ENCODE measurements around the gene STRBP.

STRBP gene

DNA sequence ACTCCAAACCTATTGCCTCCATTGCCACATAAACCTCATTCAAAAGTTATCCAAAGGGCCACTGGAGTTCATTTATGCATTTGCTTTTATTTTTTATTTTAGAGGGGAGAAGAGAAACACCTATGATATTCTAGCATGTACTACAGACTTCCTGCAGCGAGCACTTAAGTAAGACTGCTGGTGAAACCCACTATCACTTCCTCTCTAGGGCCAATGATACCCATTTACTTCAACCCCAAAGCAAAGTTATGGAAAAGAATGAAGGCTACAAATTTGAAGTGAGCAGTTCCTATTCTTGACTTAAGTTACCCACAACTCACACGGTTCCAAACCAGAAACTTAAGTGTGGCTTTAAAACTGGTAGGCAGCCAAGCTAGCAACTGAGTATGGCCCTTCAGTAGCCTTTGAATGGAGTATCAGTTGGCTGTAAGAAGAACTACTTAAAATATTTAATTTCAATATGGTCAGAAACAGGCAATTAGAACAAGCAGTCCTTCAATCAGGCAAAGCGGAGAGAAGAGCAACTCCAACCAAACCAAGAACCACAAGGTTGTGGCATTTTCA lies 140.8 kb downstream of the STRBP start:
- no peak for DNase-seq

DNA sequence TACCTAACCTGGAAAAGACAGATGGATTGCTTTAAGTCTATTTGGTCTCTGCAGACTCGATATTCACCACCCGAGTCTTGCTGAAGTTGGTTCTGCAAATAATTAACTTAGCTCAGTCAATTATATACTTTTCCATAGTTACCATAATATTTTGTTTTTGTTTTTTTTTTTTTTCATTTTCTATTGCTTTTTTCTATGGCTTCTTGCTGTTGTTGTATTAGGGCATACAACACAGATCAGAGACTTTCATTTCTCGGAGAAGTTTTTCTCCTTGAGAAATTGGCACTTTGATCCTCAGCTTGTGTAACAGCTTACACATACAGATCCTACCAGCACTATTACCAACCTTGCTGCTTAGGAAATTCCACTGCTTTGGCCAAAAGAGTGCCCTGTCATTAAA lies 146.9 kb downstream of the STRBP start:
- no peak for DNase-seq

DNA sequence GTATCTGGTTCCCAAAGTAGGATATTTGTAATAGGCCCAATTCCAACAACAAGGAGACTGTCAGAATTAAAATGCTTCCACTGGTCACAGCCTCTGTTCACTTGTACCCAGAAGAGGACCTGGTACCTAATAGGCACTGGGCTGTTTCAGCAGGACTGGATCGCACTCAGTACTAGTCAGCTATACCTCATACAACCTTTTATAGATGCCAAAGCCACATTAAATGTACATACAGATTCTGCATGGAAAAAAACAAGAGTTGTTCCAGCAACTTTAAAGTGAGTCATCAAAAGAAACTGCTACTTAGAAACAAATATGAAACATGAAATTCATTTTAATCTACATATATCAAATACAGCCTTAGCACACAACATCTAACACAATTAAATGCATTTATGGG lies 147.4 kb downstream of the STRBP start:
- DNase-seq = no peak

DNA sequence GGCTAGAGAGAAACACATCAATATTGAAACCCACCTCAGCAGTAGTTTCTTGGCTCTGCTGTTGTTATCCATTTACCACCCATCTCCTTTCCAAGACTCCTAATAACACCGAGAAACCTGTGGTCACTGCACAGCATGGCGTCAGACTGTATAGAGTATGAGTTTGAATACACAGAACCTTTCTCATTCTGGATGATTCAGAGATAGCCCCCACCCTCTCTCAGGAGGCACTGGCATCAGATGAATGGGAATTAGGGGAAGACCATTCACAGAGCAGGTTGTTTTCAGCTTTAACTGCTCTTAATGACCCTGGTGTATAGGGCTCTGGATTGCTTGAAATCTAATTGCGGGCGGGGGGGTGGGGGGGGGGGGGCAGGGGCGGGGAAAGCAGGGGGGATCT lies 148.3 kb downstream of the STRBP start:
- no peak for DNase-seq

DNA sequence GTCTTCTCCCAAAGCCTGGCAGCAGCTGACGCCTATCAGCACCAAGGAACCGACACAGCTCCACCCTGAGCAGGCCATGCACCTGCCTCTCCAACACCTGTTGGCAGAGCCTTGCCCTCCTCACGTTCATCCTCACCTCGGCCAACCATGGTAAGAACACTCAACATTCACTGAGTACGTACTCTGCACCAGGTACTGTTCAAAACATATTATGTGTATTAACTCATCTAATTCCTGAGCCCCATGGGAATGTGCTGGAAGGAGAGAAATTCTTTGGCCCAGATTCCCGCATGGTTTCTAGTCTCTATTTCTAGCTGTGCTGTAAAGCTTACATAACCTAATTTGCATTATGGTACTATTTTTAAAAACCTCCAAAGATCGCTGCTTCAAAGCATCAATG lies 148.8 kb downstream of the STRBP start:
- DNase-seq = no peak

DNA sequence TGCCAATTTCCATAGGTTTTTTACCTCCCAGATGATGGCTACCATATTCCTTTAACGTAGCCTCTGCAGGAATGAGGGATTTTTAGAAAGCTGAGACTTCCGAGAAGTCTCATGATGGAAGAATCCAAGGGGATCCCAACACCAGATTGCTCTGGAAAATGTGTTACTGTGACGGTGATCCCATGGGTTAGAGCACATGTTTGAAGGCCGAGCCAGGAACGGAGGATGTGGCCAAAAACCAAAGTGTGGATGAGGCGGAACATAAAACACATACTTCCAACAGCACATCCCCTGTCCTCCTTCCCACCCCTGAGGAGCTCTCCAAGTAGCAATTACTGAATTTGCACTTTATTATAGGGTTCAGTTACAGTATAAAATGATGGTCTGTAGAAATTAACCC lies 152.3 kb downstream of the STRBP start:
- DNase-seq = no peak

DNA sequence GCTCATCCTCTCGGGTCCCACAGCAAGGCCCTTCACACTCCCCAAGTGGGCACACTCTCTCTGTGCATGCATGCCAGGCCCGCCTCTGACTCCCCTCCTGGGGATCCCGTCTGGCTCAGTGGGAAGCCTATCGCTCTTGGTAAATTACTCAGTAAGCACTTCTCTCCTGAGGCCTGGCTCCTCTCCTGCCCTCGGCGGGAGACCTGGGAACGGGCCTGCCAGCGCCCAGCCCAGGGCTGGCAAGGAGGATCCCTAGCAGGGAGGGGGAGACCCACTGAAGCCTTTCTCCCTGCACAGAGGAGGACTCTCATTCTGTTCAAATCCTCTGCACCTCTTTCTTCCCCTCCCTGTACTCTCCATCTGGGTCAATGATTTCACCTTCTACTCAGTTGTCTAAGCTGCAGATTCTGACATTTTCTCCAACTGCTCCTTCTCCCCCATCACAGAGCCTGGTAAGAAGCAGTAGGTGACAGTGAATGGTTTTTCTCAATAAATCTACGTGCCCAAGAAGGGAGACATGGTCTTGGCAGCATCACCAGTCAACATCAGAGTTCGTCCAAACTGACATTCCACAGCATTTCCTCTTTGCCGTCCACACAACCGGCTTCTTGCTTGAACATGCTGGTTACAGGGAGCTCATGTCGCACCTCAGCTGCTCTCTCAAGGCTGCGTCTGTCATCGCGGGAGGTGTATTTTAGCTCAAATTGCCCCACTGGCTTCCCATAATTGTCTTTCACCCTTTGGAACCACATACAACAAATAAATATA lies 153.1 kb downstream of the STRBP start:
- no peak for DNase-seq

DNA sequence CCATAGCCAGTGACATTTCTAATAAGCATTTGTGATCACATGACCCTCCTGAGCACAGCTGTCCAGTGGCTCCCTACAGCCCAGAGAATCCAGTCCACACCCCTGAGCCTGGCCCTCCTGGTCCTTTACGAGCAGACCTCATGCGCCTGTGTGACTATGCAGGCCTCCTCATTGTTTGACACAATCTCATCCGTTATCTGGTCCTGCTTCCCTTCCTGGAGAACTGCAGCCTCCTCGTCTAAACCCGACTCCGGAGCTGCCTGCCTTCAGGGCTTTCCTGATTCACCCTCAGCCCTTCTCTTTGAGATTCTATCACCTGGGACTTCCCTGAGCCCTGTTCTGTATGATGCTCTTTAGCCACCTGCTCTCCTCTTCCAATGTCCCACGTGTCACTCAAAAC lies 155.2 kb downstream of the STRBP start:
- DNase-seq = no peak

DNA sequence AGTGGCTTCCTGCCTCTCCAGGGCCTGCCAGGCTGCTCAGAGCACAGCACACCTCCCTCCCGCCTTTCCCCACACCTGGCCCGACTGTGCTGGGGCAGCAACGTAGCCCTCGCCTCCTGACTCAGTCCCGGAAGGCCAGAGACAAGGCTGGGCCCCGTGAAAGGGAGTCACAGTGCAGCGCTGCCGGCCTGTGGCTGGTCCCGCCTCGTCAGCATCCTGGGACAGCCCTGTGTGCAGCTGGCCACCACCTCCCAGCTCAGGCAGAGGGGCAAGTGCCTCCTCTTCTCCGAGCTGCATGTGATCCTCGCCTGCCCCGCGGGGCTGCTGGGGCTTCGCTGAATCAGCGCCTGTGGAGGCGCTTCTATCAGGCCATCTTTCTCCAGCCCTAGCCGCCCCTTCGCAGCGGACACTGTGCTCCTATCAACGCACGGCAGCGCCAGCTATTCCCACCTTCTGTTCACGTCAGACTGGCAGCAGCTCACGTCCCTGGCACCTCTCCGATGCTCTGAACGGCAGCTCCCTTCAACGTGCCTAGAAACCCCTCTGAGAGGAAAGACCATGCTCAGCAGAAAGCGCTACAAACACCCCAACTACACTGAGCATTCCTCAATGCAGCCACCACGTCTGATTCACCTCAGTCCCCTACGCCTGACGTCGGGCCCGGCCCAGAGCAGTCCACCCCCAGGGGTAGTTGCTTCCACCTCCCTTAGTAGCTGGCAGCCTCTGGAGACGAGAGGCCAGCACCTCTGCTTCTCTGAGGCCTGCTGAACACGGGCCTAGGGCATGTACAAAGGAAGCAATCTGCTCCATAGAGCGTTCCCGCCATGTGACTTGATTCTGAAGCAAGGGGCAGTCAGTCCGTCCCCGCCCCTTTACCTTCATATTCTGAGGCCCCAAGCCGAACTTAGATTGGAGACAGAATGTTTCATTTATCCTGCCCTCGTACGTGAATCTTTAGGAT lies 156.1 kb downstream of the STRBP start:
- no peak for DNase-seq

DNA sequence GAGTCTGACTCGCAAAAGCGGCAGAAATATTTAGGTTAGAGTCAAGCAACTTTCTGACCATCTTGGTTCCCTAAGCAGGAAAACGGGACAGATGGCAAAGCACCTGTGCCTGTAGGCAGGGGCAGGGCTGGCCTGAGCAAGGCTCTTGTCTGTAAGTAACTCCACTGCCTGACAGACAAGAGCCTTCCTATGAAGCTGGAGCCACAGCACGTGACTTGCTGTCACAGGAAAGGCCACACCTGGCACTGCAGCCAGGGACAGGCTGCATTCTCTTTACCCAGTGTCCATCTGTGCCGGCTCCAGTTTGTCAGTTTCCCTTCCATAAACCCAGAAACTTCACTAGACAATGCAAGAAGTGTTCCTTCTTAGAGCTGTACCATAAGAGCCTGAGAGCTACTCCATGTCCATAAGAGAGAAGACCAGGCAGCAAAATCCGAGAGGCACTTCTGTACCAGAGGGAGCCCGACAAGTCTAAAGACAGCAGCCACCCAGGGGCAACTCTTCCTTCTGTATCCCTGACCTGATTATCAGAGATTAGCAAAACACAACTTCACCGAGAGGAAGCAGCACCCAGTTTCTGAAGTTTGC lies 156.9 kb downstream of the STRBP start:
- no peak for DNase-seq

DNA sequence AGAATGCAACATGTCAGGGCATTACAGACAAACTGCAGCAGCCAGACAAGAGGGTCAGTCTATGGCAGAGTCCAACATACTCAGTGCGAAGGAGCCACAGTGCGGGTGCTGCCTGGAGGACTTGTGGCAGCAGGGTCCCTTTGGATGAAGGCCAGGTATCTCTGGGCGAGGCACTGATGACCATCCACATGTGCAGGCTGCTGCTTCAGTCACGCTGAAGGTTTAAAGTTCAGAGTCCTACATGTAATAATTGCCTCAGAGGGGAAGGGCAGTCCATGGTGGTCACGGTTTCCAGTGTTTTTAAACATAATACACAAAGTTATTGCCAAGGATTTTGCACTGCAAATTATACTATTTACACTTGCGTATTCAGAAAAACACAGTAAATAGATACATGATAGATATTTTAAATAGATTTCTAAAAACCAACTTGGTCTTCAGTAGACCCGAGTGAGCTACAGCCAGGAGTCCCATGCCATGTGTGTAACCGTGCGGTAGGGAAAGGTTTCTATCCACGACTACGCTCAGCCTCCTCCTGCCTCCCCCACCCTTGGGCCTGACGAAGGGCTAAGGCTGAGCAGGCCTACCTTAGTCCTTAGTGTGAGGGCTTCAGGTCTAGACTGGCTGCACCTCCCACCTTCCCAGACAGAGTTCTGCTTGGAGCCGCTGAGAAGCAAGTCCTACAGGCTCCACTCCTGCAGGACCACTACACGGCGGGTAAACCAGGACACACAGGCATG lies 158.7 kb downstream of the STRBP start:
- no peak for DNase-seq

DNA sequence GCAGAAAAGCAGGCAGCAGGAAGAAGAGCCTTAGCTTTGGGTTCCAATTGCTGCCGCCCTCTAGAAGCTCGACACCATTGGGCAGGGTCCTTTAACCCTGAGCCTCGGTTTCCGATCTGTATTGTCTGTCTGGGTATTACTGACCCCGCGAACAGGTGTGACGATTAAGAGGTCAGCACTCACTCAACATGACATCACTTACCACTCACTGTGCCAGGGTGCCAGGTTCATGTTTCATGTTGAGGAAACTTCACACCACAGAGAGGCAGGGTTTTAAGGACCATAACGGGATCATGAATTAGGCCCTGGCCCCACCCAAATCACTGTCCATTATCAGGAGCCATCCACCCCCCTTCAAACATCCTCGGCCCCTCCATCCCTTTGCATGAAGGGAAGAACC lies 159.4 kb downstream of the STRBP start:
- no peak for DNase-seq

DNA sequence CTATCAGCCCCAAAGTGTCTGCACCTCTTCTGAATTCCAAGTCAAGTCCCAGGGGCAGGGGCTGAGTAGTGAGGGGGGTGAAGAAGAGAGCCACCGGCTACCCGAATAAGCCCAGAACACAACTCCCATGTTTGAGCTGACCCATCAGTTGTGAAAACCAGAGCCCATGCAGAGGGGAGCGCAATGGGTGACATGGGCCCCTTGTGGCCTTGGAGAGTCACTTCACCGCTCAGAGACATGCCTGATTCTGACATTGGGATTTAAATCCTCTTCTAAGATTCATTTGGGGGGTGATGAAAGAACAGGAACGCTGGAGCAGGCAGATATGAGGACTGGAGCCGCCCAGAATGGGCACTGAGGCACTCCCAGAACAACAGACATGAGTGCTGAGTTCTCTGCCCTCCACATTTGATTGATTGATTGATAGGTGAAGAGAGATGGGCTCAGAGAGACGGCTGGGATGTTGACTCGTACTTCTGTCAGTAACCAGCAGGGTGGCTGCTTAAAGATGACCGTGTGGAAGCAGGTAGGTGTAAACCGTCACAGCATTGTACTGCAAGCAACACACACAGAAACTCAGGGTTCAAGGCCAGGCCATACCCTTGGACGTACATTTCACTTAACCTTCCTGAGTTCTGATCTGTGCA lies 160.6 kb downstream of the STRBP start:
- no peak for DNase-seq

DNA sequence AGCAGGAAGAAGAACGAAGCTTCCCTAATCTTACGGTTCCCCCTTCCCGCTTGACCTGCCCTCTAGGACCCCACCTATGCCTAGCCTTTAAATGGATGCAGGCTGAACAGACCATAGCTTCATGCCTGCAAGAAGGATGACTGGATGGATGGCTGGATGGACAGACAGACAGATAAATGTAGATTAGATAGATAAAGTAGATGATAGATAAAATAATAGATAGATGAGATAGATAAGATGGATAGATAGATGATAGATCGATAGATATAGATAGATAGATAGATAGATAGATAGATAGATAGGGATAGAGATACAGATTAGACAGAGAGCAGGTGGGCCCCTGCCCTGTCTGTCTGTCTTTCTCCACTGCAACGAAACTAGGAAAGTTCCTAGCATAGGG lies 162.9 kb downstream of the STRBP start:
- DNase-seq = no peak

DNA sequence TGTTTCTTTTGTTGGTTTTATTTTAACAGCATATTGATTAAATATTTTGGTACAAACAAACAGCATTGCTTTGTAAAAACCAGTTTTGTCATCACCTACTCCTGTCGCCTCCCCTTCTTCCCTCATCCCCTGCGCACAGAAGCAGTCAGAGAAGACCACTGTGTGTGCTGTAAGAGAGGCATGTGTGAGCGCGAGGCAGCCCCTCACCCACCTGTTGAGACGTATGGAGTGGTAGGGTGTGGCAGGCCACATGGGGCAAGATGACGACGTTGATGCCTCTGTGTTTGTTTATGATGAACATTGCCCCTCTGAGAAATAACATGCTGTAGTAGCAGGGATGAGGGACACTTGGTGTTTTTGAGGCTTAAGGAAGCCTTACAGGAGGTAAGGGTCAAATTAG lies 163.6 kb downstream of the STRBP start:
- DNase-seq = no peak

DNA sequence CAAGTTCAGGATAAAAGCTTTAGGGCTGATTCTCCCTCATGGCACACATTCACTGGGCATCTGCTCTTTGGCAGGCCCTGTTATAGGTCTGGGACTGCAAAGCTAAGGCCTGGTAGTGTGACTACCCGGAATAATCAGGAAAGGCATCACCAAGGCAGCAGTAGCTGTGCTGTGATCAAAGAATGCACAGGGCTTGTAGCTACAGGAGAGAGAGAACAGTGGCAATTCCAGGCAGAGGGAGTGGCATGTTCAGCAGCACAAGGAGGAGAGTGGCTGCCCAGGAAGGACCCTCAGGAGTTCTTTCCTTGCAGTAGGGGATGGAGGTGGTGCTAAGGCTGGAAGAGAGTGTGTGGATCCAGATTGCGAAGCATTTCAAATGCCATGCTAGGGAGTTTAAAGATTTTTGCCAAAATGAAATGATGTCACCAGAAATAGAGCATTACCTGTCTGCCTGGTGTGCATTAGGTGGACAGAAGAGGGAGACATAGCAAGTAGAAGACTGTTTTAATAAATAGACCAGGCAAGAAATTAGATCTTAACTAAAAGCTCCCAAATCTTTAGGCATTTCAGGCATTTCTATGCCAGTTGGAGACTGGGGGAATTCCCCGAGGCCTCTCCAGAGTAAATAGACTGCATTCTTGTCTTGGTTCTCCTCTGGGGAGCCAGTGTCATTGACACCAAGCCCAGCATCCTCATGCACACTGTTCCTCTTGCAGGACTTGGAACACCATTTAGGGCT lies 165.8 kb downstream of the STRBP start:
- no peak for DNase-seq

DNA sequence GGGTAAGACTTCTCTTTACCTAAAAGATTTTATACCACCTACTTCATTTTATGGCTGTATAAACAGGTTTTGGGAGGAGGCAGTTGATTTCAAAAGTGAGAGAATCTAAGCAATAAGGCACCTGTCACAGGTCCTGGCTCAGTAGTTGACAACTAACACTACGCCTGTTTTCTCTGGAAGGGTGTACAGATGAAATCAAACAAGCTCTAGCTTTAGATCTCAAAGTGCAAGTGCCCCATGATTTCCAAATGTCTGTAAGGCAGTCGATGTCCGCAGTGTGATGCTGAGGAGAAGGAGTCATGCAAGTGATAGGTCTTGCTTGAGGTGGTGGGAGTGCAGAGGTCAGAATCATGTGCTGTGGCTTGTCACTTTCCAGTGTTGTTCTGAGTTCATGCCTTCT lies 168.8 kb downstream of the STRBP start:
- no peak for DNase-seq

DNA sequence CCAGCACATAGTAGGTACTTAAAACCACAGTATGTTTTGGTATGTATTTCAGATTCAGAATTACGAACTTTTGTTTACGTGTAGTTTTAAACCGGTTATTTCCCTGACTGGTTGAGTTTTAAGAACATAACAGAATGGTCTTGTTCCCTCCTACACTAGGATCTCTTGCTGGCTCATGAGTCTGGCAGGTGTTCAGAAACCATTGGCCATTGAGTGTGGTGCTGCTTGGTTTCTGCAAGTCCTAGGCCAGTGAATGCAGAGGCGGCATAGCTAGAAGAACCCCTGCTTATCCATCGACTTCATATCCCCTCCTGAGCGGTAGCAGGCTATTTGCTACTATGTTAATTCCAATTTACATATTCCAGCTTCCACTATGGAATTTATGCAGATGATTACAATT lies 169.3 kb downstream of the STRBP start:
- no peak for DNase-seq

DNA sequence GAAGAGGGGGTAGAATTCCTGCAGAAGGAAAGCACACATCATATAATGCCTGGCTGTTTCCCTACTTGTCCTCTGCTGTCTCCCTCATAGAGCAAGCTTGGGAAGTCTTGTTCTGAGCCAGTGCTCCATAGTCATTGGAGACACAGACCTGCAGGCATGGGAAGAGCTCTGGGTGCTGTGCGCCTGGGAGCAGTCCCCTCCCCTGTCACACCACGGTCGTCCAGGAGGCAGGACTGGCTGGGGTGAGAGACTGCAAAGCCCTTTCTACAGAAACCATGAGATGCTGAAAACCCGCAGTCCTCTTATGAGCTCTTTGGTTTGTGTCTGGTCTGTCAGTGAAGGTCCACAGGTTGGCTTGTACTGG lies 170.3 kb downstream of the STRBP start:
- DNase-seq = no peak

DNA sequence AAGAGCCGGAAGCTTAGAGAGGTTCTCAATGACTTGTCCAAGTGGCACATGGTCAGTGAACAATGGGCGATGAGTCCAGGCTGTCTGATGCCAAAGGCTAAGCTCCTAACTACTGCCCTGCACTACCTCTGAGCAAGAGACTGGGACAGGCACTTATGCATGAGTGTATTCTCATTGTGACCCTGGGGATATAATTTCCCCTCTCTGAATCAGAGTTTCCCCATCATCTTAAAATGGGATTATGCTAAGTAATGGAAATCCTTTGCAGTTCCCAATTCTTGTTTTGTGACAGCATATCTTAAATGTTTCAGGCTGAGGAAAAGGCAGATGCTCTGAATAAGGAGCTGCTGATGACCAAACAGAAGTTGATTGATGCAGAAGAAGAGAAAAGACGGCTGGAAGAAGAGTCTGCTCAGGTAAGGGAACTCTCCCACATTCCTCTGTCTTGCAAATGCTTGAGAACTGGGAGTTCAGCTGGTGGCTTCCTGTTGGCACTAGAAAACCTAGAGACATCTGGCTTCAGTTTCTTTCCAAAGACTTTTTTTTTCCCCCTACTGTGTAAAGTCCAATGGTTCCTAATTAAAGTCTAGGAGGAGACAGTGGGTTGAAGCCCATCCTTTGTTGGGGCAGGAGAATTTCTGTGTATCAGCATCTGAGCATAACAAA lies 170.8 kb downstream of the STRBP start:
- no peak for DNase-seq

DNA sequence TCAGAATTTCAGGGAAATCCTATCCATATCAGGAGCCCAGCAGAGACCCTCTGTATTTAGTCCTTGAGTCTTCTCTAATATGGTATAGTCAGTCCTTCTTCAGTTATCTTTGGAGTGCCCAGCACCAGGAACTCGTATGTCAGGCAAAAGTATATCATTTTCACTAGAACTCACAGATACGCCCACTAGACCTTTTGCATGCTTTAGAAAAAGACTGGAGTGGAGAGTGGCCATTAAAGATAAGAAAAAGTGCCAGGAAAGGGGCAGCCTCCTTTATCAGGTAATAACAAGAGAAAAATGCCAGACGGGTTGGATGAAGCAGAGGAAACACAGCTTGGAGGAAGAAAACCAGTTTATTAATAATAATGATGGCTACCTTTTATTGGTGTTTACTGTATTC lies 171.4 kb downstream of the STRBP start:
- DNase-seq = no peak
